Brain pericyte (primary cell): ENCODE measurements around the gene PMS2.
"Not testable (repeated sequence)": the region's sequence is repeated elsewhere in the genome, so short reads cannot be mapped to it uniquely, and the experiment has no call there.

Source experiments
- DNase-seq: peaks from one replicate; pipeline ENCODE4 v3.0.0-alpha.2; 2012; ENCODE audit warnings: low read depth, low spot score

Gene PMS2

DNA sequence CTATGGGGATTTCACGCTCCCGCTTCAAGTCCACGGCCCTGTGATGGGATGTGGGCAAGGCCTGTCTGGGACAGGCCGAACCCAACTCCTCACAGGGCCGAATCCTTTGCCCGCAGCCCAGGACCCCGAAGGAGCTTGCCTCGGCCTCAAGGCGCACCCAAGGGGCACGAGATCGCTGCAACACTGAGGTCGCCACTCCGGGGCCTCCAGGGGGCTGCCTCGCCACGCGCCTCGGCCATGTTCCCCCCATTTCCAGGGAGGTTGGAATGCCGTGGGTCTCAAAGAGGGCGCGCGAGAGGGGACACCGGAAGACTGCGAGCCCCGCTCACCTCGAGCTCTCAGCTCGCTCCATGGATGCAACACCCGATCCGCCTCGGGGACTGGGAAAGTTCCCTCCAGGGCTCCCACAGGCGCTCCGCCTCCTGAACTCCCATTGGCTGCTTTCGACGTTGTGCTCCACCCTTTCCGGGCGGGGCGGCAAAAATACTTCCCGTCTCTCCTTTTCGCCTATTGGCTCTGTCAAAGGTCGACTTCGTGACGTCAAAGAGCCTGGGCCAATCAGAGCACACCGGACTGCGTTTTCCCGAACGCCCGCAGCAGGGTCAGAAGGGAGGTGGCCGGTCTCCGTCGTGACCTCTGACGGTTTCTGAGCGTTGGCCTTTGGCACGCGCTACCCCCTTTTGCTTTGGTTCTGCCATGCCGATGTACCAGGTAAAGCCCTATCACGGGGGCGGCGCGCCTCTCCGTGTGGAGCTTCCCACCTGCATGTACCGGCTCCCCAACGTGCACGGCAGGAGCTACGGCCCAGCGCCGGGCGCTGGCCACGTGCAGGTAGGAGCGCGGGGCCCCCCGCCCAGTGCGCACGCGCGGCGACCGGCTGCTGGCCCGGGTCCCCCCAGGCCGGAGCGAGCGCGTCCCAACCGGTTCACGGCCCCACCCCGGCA is at the start of gene PMS2, which contains the start of gene AIMP2:
Gene PMS2 (minus strand): TSS at position 382 of the 944 bp plus-strand sequence. CDS start 30 bp downstream, at position 352.
Gene AIMP2 (plus strand): TSS at position 605 of the 944 bp plus-strand sequence. CDS start 92 bp downstream, at position 697.
- DNase-seq: peak; percentile 93

DNA sequence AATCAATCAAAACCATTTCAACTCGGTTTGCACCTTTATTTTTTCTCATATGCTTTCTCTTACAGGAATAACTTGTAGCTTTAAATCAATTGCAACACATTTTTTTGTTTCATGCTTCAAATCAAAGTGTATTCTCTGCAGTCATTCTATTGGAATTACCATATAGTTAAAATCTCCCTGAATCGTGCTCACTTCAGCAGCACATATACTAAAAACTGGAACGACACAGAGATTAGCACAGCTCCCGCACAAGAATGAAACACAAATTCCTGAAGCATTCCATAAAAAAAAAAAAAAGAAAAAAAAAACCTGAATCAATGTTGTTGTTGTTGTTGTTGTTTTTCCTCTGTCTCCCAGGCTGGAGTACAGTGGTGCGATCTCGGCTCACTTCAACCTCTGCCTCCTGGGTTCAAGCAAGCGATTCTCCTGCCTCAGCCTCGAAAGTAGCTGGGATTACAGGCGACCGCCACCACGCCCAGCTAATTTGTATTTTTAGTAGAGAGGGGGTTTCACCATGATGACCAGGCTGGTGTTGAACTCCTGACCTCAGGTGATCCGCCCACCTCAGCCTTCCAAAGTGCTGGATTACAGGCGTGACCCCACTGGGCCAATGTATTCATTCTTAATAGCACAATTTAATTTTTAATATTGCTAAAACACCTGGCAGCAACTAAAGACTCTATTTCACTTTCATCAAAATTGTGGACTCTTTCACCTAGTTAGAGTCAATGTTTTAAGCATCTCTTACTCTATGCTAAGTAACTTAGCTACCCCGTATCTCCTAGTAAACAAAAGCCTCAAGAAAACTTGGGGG is 48.7 kb upstream of the PMS2 start:
- DNase-seq: no peak

DNA sequence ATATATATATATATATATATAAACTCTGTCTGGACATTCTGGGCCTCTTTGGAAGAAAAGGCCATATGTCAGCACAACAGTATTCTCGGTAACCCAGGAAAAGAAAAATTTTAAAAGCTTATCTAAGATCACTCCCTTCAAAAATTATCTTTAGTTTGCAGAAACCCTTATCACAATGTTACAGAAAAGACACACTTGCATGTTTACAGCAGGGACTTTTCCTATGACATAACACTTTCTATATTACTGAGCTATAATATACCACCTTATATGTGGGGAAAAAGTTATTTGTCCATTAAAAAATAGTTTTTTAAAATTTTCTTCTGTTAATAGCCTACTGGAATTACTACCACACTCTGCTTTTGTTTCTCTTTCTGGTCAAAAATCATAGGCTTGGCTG is 47.8 kb upstream of the PMS2 start:
- no peak for DNase-seq

GRCh38 chr7:6051185-6051584 is 42.3 kb upstream of the PMS2 start:
- DNase-seq: not testable (repeated sequence)

GRCh38 chr7:6049780-6050179 is 40.9 kb upstream of the PMS2 start:
- DNase-seq: no peak

GRCh38 chr7:6035686-6036085 is 26.8 kb upstream of the PMS2 start:
- no peak for DNase-seq

GRCh38 chr7:6035165-6035564 is 26.3 kb upstream of the PMS2 start:
- no peak for DNase-seq

- no peak for DNase-seq
Measured at GRCh38 chr7:6032641-6033040, 23.8 kb upstream of the PMS2 start.

GRCh38 chr7:6032167-6032566 is 23.3 kb upstream of the PMS2 start:
- DNase-seq: no peak

- no peak for DNase-seq
Measured at GRCh38 chr7:6031567-6031966, 22.7 kb upstream of the PMS2 start.

- DNase-seq: no peak
Measured at GRCh38 chr7:6030988-6031387, 22.1 kb upstream of the PMS2 start, which contains the start of gene ANKRD61. Gene ANKRD61 (plus strand): TSS chr7:6031376. CDS start chr7:6031376, 0 bp downstream.

DNA sequence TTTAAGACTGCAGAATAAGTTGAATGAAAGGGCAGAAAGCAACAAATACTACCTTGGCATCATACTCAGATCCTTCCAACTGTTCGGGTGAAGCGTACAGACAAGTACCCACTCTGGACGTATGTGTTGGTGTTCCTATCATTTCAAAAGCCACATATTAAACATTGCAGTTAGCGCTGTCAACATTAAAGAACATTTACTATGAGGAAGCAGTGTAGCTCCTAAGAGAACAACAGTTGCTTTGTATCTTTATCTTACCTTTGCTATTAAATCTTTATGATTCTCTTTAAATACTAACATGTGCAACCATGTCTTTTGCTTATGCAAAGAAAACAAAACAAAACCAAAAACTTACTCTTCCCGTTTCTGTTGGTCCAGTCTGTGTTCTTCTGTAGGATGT is 19.7 kb upstream of the PMS2 start:
- DNase-seq: no peak

DNA sequence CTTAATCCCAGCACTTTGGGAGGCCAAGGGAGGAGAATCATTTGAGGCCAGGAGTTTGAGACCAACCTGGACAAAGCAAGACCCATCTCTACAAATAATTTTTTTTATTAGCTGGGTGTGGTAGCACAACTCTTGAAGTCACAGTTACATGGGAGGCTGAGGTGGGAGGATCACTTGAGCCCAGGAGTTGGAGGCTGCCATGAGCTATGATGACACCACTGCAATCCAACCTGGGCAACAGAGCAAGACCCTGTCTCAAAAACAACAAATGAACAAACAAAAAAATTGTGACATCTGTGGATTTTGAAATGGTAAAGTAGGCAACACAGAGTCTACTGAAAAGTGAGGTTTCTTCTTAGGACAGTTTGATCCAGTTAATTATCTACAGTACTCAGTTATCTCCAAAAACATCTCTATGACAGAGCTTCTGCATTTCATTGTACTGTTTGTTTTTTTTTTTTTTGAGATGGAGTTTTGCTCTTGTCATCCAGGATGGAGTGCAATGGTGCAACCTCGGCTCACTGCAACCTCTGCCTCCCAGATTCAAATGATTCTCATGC is 19.0 kb upstream of the PMS2 start:
- no peak for DNase-seq

- DNase-seq: no peak
Measured at GRCh38 chr7:6026820-6027311, 18.0 kb upstream of the PMS2 start.

DNA sequence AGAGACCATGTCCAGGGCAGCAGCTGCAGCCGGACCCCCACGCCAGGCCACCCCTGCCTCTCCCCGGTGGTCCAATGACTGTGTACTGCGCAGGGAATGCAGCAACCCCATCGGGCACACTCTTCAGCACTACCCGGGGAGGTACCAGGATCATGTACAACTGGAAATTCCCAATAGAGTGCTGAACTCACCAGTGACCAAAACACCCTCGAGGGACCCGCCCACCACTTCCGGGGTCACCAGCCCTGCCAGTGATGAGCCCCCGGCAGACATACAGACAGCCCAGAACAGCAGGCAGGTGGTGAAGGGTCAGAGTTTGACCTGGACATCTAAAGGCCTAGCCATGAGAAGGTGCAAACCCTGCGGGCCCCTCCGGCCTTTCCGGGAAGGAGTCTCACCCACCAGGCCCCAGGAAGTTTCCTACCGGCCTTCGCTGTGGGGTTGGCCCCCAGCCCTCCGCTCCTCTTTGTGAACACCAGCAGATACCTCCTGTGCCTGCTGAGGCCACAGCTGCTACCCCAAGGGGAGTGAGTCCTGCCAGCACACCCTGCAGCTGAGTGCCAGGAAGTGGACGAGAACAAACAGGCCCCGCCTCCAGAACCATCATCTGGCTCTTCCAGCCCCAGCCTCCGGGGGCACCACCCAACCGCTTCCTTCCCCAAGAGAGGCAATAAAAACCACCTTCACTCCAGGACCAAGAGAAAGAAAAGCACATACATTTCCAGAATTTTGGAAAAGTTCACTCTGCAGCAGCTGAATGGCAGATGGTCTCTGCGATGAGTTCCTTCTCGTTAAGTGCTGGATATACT is 17.4 kb upstream of the PMS2 start:
- DNase-seq: peak; percentile 41

GRCh38 chr7:6023974-6024435 is 15.2 kb upstream of the PMS2 start:
- DNase-seq: no peak

- no peak for DNase-seq
Measured at GRCh38 chr7:6022707-6023106, 13.9 kb upstream of the PMS2 start.

DNA sequence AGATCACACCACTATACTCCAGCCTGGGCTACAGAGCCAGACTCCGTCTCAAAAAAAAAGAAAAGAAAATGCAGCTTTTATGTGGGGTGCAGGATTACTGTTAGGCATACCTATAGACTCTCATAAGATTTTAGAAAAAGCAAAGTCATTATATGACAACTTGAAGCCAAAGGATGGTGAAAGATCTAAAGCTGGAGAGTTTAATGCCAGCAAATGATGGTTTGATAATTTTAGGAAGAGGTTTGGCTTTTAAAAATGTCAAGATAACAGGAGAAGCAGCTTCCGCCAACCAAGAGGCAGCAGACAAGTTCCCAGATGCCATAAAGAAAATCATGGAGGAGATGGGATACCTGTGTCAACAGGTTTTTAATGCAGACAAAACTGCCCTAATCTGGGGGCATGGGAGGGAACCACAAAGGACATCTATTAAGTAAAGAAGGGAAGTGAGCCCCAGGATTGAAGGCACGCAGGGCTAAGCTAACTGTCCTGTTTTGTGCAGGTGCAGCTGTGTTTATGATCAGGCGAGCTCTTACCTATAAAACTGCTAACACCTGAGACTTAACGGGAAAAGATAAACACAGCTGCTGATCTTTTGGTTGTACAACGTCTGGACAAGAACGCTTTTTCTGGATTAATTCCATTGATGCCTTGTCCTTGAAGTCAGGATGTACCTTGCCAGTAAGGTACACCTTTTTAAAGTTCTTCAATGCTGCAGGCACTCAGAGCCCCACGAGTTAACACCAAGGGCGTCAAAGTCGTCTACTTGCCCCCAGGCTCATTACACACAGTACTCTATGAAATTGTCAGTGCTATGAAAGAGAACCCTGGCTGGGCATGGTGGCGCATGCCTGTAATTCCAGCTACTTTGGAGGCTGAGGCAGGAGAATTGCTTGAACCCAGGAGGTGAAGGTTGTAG is 11.8 kb upstream of the PMS2 start:
- no peak for DNase-seq

DNA sequence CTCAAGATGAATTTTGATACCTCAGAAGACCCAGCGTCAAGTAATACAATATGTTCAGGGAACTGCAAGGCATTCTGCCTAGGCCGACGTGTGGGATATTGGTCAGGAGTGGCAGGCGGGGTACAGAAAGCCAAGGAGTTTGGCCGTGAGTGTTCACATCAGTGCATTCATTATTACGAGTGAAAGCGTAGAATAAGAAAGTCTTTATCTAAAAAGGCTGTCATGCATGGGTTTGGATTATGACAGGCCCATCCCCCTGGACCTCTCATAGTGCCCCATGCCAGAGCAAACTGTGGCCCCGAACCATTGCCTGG is 7.8 kb upstream of the PMS2 start:
- no peak for DNase-seq
